NCI-H2107 treated with DMSO at 0.1 percent for 48 hours (cell line): Measurements from ENCODE around the gene CDH4.

Experiments used
- DNase-seq: peaks from one replicate; lab custom pipeline; 2025; ENCODE audit not compliant: unreplicated experiment; lab: John Stamatoyannopoulos, UW

The CDH4 gene

GRCh38 chr20:61482901-61483300 is 230.8 kb downstream of the CDH4 start:
- no peak for DNase-seq

DNA sequence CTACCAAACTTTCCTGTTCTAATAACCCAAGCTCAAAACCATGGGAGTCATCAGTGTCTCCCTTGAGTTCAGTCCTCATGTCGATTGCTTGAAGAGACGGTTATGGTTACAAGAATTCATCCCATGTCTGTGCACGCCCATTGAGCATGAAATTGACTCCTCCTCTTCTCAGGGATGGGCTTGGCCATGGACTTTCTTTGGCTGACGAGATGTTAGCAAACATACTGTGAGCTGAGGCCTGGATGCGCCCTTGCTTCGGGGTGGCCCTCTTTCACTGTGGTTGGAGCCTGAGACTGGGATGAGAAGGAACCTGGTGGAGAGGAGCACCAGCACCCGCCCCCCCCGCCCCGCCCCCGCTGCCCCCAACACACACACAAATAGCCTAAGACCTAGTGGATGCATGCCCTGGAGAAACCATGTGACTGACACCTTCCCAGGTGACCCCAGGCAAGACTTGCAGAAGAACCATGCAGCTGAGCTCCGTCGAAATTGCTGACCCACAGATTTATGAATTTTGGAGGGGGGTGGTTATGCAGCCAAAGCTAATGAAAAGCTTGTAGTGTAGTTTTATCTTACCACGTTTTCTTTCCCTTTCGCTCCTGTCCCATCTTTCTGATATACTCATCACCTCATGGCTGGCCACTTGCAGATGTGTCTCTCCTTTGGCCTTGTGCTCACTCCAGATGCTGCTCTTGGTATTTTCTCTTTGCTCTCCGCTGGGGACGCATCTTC is 231.4 kb downstream of the CDH4 start:
- no peak for DNase-seq

GRCh38 chr20:61486198-61486597 is 234.1 kb downstream of the CDH4 start:
- DNase-seq = no peak

DNA sequence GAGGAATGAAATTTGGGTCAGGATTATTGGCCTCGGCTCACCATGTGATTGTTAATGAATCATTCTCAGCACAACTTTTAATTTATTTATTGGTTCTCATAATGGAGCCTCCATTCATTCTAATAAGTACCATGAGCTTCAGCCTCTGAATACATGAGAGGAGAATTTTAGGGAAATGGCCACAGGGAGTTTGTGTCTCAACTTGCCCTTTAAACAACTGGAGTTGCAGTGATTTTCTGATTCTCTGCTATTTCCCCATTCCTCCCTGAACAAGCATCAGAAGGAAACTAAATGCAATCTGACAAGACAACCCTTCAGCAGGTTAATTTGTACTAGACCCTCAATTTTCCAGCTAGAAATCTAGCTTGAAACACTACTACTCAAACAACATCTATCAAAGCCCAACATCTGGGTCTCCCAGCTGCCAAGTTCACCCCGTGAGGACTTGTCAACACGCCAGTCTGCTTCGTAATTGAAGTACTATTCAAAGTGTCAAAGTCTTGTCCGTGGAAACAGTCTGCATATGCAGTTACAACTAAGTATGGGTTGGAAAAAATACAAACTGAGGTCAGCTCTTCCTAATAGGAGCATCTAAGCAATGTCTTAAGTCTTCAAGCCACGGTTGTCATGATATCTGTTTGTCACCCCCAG is 235.4 kb downstream of the CDH4 start:
- DNase-seq = no peak

DNA sequence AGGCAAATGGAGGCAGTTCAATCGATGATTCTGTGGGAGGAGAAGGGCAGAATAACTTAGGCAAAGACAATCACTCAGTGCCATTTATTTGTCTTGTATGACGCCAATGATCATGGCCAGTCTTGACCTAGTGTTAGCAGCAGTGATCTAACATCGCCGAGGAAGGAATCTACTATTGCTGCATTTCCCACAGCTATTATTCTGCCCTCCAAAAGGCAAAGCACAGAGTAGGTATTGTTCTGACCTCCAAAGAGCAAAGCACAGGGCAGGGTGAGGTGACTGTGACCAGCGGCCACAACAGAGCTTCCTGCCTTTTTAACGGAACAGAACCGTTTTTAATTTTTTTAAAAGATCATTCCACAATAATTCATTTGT is 235.9 kb downstream of the CDH4 start:
- DNase-seq = no peak

- DNase-seq = no peak
Measured at GRCh38 chr20:61490721-61491120, 238.7 kb downstream of the CDH4 start.

GRCh38 chr20:61492065-61492464 is 240.0 kb downstream of the CDH4 start:
- no peak for DNase-seq

DNA sequence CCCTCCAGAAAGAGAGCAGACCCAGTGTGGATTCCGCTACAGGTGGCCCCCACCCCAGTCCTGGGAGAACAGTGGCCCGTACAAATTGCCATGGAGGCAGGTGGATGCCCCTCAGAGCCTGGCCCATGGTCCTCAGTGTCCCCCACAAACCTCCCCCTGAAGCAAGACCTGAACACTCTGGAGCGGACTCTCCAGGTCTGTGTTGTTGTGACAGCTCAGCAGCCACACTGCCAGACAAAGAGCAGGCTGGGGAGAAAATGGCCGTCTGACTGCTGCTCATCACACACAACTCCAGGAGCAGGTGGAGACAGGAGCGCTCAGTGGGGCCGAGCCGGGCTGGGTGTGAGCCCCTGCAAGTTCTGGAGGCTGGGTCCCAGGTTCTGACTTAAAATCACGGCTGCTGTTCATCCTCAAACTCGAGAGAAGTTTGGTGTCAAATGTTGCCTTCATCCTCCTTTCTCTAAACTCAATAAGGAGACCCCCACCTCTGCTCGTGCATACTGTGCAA is 241.8 kb downstream of the CDH4 start:
- DNase-seq = no peak

GRCh38 chr20:61494763-61495575 is 242.9 kb downstream of the CDH4 start:
- DNase-seq = no peak

- no peak for DNase-seq
Measured at GRCh38 chr20:61497029-61497627, 245.1 kb downstream of the CDH4 start.

GRCh38 chr20:61499859-61500554 is 247.9 kb downstream of the CDH4 start:
- no peak for DNase-seq

DNA sequence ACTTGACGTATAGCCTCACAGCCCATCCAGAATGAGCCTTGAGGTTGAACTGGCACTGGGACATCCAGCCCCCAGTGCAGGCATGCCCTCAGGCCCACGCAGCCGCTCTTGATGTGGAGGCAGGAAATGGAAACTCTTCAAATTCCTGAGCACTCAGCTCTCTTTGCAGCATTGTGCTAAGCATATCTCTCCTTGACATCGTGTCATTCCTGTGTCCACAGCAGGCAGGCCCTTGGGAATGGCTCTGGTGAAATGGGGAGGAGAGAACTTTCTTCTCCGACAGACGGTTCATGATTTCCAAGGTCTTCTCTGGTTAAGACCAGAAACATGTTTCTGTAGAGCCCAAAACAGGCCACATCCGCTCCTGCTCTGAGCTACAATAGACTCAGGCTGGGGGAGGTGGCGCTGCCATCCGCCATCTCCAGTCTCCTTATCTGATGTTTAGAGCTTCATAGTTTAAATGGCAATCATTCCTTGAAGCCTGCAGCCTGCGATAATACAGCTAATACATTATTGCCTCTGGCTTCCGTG is 248.8 kb downstream of the CDH4 start:
- DNase-seq = no peak

- DNase-seq = no peak
Measured at GRCh38 chr20:61502433-61502832, 250.4 kb downstream of the CDH4 start.

DNA sequence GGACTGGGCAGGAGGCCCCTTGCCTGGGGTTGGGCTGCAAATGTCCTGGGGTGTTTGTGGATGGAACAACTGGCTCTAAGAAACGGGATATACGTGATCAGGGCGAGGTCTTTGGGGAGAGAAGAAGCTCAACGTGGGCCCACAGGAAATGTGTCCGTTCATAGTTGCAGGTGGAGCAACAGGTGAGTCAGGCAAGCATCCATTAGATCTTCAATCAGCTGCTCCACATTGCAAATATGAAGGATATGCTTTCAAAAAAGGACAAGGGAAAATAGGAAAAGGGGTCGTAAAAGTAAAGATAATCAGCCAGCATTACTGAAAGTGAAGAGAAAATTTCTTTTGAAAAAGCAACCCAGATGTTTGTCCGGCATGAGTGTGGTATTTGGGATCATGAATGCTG is 251.0 kb downstream of the CDH4 start:
- no peak for DNase-seq

- DNase-seq = no peak
Measured at GRCh38 chr20:61505508-61505907, 253.4 kb downstream of the CDH4 start.

DNA sequence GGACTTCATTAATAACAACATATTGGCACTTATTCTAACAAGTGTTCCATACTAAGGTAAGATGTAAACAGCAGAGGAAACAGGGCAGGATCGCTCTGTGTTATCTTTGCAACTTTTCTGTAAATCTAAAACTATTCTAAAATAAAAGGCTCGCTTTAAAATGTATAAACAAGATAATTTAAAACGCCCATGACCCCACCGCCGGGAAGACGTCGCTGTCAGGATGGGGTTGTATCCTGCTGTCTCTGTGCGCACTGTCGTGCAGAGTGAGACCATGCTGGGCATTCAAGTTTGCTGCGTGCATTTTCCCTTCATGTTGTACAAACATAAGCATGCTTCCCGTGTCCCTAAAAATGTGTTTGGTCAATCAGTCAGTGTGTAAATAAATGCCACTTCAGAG is 255.7 kb downstream of the CDH4 start:
- no peak for DNase-seq

DNA sequence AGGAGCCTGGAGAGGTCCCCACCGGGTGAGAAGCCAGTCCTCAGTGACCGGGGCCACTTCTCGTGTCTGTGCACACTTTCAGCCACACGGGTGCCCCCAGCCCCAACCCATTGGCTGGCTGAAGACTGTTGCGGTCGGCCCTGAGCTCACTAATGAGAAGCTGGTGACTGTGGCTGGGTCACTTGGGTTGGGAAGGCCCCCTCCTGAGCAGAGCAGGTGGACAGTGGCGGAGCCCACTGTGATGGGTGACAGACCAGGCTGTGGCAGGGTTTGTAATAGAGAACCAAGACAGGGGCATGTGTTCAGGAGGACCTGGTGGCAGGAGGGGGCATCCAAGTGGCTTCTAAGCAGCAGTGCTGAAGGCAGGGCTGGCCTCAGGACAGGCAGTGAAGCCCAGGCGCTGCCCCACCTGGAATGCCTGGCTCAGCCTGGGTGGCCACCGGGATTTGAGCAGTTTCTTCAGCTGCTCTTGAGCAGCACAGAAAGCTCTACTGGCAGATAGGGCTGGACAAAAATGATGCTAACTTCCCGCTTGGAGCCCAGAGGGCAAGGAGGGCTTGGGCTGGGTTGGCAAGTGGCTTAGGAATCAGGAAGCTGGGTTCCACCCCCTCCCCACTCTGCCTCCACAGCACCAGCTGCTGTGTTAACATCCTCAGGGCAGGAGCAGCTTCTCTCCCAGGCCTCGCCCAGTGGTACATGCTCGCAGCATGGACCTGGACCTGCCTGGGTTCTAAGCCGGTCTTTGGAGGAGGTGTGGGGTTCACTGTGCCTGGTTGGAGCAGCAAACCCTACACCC is 256.4 kb downstream of the CDH4 start:
- no peak for DNase-seq

- DNase-seq = no peak
Measured at GRCh38 chr20:61510778-61511330, 258.8 kb downstream of the CDH4 start.

GRCh38 chr20:61512475-61512874 is 260.4 kb downstream of the CDH4 start:
- DNase-seq = no peak
